Ovary (tissue), 9 donors: ENCODE data around the gene TTC9B. TPM values are rescaled to one million over a fixed set of nuclear protein-coding genes. Genes with fewer than 3 reads are reported as not detected.

Experiments
- DNase-seq, 5 donors: peaks; one replicate each; pipeline ENCODE4 v3.0.0-alpha.2; 2019 to 2020
- H3K27ac ChIP-seq, 2 donors: fragments of 200-600 bp; one replicate each; pipeline versions ENCODE4 v1.5.1 to v1.8.0; 2019 to 2022
- H3K27me3 ChIP-seq: fragments of 200-600 bp; one replicate; pipeline ENCODE4 v1.8.0; 2022
- H3K36me3 ChIP-seq: fragments of 200-600 bp; sonication (generic); one replicate; pipeline ENCODE4 v1.5.1; 2019
- H3K4me1 ChIP-seq: one replicate; pipeline ENCODE4 v1.8.1; 2013; ENCODE audit warnings: mild to moderate bottlenecking, moderate library complexity; ENCODE audit not compliant: insufficient read depth
- H3K4me3 ChIP-seq: fragments of 200-600 bp; sonication (generic); one replicate; pipeline ENCODE4 v1.5.1; 2017
- H3K9me3 ChIP-seq, 2 donors: fragments of 200-600 bp in 1 of 2; sonication (generic) in 1 of 2; one replicate each; pipeline versions ENCODE4 v1.5.1 to v1.8.1; 2013 to 2019; ENCODE audit warnings: mild to moderate bottlenecking in 1 of 2, moderate library complexity in 1 of 2
- CTCF ChIP-seq, 3 donors: fragments of 450-650 bp in 2 of 3; fragments of 200-600 bp in 1 of 3; IDR thresholded peaks; one replicate each; pipeline versions ENCODE4 v1.5.1 to v1.8.0; 2016 to 2022; ENCODE audit warnings: antibody characterized with exemption in 3 of 3, mild to moderate bottlenecking in 1 of 3
- EP300 ChIP-seq: sonication (generic); formaldehyde crosslinking; IDR thresholded peaks from one replicate; pipeline ENCODE4 v1.6.1; 2017; ENCODE audit warnings: antibody characterized with exemption
- POLR2A ChIP-seq: fragments of 450-650 bp; IDR thresholded peaks from one replicate; pipeline ENCODE4 v1.6.1; 2017; ENCODE audit warnings: antibody characterized with exemption, mild to moderate bottlenecking, moderate library complexity
- WGBS, 3 donors: extraction: QIAGEN DNeasy Blood & Tissue Kit in 1 of 3; methylation state at CpG; one replicate each; pipeline versions ENCODE4 v1.1.5 to v1.1.7; 2013 to 2017; 5-methylcytosine and 5-hydroxymethylcytosine counted together
- intact Hi-C, 4 donors: fragments of 100-400 bp; cut with DNase I; formaldehyde crosslinking; loops; one replicate each; pipeline versions ENCODE4 v1.11.0 to v1.15.1; 2022 to 2023
- polyA plus RNA-seq, 2 donors: library from polyadenylated mRNA; stranded (reverse); fragments of 200-250 nt in 1 of 2; fragments of 350-450 nt in 1 of 2; fragmentation: Illumina TruSeq in 1 of 2; extraction: RNeasy Lipid Tissue Mini Kit (QIAGEN cat#74804) in 1 of 2; gene quantifications; one replicate each; pipeline ENCODE4 v1.2.3, GENCODE V29; 2013 to 2014
- total RNA-seq, 7 donors: library from RNA; depleted of rRNA in 2 of 7; stranded (reverse); fragments of >200 nt in 2 of 7; fragmentation: NEBNext Ultra II Directional in 3 of 7; extraction: Animal tissue kit (Norgen Biotek cat#: 25700) in 3 of 7; gene quantifications; one replicate each; pipeline versions ENCODE4 v1.1.0 to v1.2.4, GENCODE V29; 2016 to 2023
- donor health status: DM: no; HTN: no; CAD: no; lungs with moderate emphysema.
- donor health status: DM: no; HTN: no; CAD: no.
- donor health status: Bipolar disorder and iron deficiency.
- donor health status: DM: yes; HTN: yes; CAD: no.
- donor health status: DM: no; HTN: no; CAD: no.
- donor health status: DM: yes; HTN: yes; CAD: no.

Gene TTC9B
- total and polyA plus RNA-seq, 9 donors: not detected

- WGBS, 3 donors: 44 to 54% (median 48%) methylated on average over 10 of the region's 10 CpGs
- no peak overlapping the region for H3K27ac ChIP-seq
- no peaks in the 10 kb centered on the region for H3K36me3 ChIP-seq
- H3K27me3 ChIP-seq: no peaks in the 10 kb centered on the region
- H3K9me3 ChIP-seq: no peaks in the 10 kb centered on the region
- intact Hi-C loops: no loop called here
- TF ChIP-seq EP300: no peak
- no peak for TF ChIP-seq CTCF (IDR thresholded peaks at IDR 0.05)
- TF ChIP-seq POLR2A: no peak
- peaks cover 10% of the 10 kb centered on the region for H3K4me1 ChIP-seq
- H3K4me3 ChIP-seq: no peak overlapping the region
- DNase-seq: no peak
Measured at GRCh38 chr19:40228346-40228745, 10.2 kb upstream of the TTC9B start.

- H3K27me3 ChIP-seq: no peaks in the 10 kb centered on the region
- H3K4me3 ChIP-seq: peak overlapping the region; percentile 27
- intact Hi-C loops: no loop called here
- TF ChIP-seq CTCF (IDR thresholded peaks at IDR 0.05) (no peak), POLR2A (no peak), EP300 (no peak)
- WGBS, 3 donors: 16 to 20% (median 19%) methylated on average over 21 of the region's 21 CpGs
- no peak overlapping the region for H3K27ac ChIP-seq
- no peak for DNase-seq
- peaks cover 10% of the 10 kb centered on the region for H3K4me1 ChIP-seq
- no peaks in the 10 kb centered on the region for H3K9me3 ChIP-seq
- H3K36me3 ChIP-seq: no peaks in the 10 kb centered on the region
Measured at GRCh38 chr19:40225440-40226305, 7.5 kb upstream of the TTC9B start.

- 76 to 79% (median 78%) methylated on average over 31 to 32 of the region's 32 CpGs for WGBS, 3 donors
- no peaks in the 10 kb centered on the region for H3K27me3 ChIP-seq
- no peaks in the 10 kb centered on the region for H3K36me3 ChIP-seq
- no peak overlapping the region for H3K27ac ChIP-seq
- TF ChIP-seq POLR2A: no peak
- no peak for TF ChIP-seq CTCF (IDR thresholded peaks at IDR 0.05)
- TF ChIP-seq EP300: no peak
- H3K9me3 ChIP-seq: no peaks in the 10 kb centered on the region
- H3K4me1 ChIP-seq: peaks cover 10% of the 10 kb centered on the region
- no peak overlapping the region for H3K4me3 ChIP-seq
- no peak for DNase-seq
- intact Hi-C loops: no loop called here
Measured at GRCh38 chr19:40224342-40225150, 6.4 kb upstream of the TTC9B start.

GRCh38 chr19:40223135-40223822, 5.1 kb upstream of the TTC9B start:
- Histone ChIP-seq H3K27ac (no peak overlapping the region), H3K36me3 (no peaks in the 10 kb centered on the region), H3K4me1 (peaks cover 10% of the 10 kb centered on the region), H3K9me3 (no peaks in the 10 kb centered on the region), H3K27me3 (no peaks in the 10 kb centered on the region), H3K4me3 (no peak overlapping the region)
- 17 to 25% (median 21%) methylated on average over 48 of the region's 48 CpGs for WGBS, 3 donors
- DNase-seq: no peak
- intact Hi-C loops: no loop called here
- TF ChIP-seq POLR2A (no peak), EP300 (no peak), CTCF (IDR thresholded peaks at IDR 0.05) (no peak)
